HCT116 (cell line): ENCODE results near the gene CEP55. TPM values are rescaled to one million over a fixed set of nuclear protein-coding genes. Genes with fewer than 3 reads are reported as not detected.

Experiments
- ATAC-seq: fragments of 200-7000 bp; cut with Tn5 transposase; 2 replicates; pipeline ENCODE4 v1.9.1; 2020; ENCODE audit warnings: mild to moderate bottlenecking, moderate library complexity
- BruUV-seq: library from RNA; stranded (reverse); fragments of 400-500 nt; replicated peaks from 2 replicates; lab custom pipeline; 2021; lab: Mats Ljungman, UMichigan
- CTCF ChIA-PET: fragments of 300-600 bp; sonication (Branson Sonifier 250); formaldehyde crosslinking; loops from one replicate; lab custom pipeline; 2021; ENCODE audit warnings: antibody characterized with exemption; lab: Charles Lee
- POLR2A ChIA-PET: fragments of 300-600, 350-600 bp; sonication (Branson Sonifier 250); formaldehyde crosslinking; loops from one replicate; lab custom pipeline; 2021; ENCODE audit warnings: antibody characterized with exemption; lab: Charles Lee
- RAD21 ChIA-PET, 2 experiments: fragments of 300-600 bp; sonication (Branson Sonifier 250); formaldehyde crosslinking; loops; one replicate each; lab custom pipeline; 2023; ENCODE audit warnings: low total read pairs in 2 of 2; ENCODE audit not compliant: uncharacterized antibody in 2 of 2, unreplicated experiment in 2 of 2, low non-redundant PET in 1 of 2; lab: Charles Lee
- DNase-seq: peaks from one replicate; pipeline ENCODE4 v3.0.0-alpha.2; 2010; ENCODE audit warnings: low read depth, low spot score
- H2AFZ ChIP-seq: fragments of 200-600 bp; shearing (Covaris generic), sonication (generic); 2 replicates; pipeline ENCODE4 v1.6.1; 2017; ENCODE audit warnings: low read depth, mixed run types, mixed read lengths, antibody characterized with exemption, low read length; ENCODE audit not compliant: poor library complexity, severe bottlenecking
- H3K27ac ChIP-seq: 2 replicates; pipeline ENCODE4 v1.5.1; 2012; ENCODE audit warnings: low read depth, low read length
- H3K27me3 ChIP-seq: fragments of 200-600 bp; sonication (generic); 2 replicates; pipeline ENCODE4 v1.6.1; 2016; ENCODE audit warnings: mixed run types, low read length, mixed read lengths; ENCODE audit not compliant: insufficient read depth
- H3K36me3 ChIP-seq, 2 experiments: fragments of 200-500 bp in 1 of 2; fragments of 200-600 bp in 1 of 2; sonication (Bioruptor generic) in 1 of 2; sonication (generic) in 1 of 2; 2 replicates each; pipeline versions ENCODE4 v1.5.1 to v1.6.1; 2014 to 2016; ENCODE audit warnings: low read length in 2 of 2, inconsistent platforms in 1 of 2, mixed read lengths in 1 of 2, mixed run types in 1 of 2; ENCODE audit not compliant: insufficient read depth in 2 of 2, control insufficient read depth in 1 of 2
- H3K4me1 ChIP-seq, 2 experiments: fragments of 200-600 bp in 1 of 2; sonication (generic) in 1 of 2; 2 replicates each; pipeline versions ENCODE4 v1.5.1 to v1.6.1; 2012 to 2017; ENCODE audit warnings: low read length in 2 of 2, inconsistent platforms in 1 of 2, mild to moderate bottlenecking in 1 of 2, mixed read lengths in 1 of 2, mixed run types in 1 of 2, moderate library complexity in 1 of 2; ENCODE audit not compliant: insufficient read depth in 2 of 2, control insufficient read depth in 1 of 2
- H3K4me2 ChIP-seq: fragments of 200-600 bp; sonication (generic); 2 replicates; pipeline ENCODE4 v1.6.1; 2017; ENCODE audit warnings: mixed run types, low read length, mixed read lengths
- H3K4me3 ChIP-seq, 2 experiments: fragments of 200-600 bp in 1 of 2; sonication (generic) in 1 of 2; replicated peaks in 1 of 2; 2 replicates each; pipeline ENCODE4 v1.5.1; 2011 to 2016; ENCODE audit warnings: low read length in 2 of 2, control low read depth in 1 of 2, low read depth in 1 of 2, mild to moderate bottlenecking in 1 of 2, mixed read lengths in 1 of 2, mixed run types in 1 of 2
- H3K79me2 ChIP-seq: fragments of 200-600 bp; sonication (generic); 2 replicates; pipeline ENCODE4 v1.6.1; 2017; ENCODE audit warnings: mild to moderate bottlenecking, mixed run types, low read length, moderate library complexity, mixed read lengths; ENCODE audit not compliant: insufficient read depth
- H3K9ac ChIP-seq: fragments of 200-600 bp; sonication (generic); 2 replicates; pipeline ENCODE4 v1.6.1; 2016; ENCODE audit warnings: low read length, mixed read lengths
- H3K9me2 ChIP-seq: fragments of 200-600 bp; sonication (generic), shearing (Covaris generic); 2 replicates; pipeline ENCODE4 v1.6.1; 2017; ENCODE audit warnings: mixed run types, mild to moderate bottlenecking, moderate library complexity; ENCODE audit not compliant: insufficient read depth
- H3K9me3 ChIP-seq, 2 experiments: fragments of 200-500 bp in 1 of 2; fragments of 200-600 bp in 1 of 2; sonication (Bioruptor generic) in 1 of 2; sonication (generic) in 1 of 2; 2 replicates each; pipeline ENCODE4 v1.6.1; 2014 to 2017; ENCODE audit warnings: low read length in 2 of 2, mixed read lengths in 2 of 2, inconsistent platforms in 1 of 2, low read depth in 1 of 2, mild to moderate bottlenecking in 1 of 2, mixed run types in 1 of 2, moderate library complexity in 1 of 2; ENCODE audit not compliant: control insufficient read depth in 1 of 2, insufficient read depth in 1 of 2
- H4K20me1 ChIP-seq: fragments of 200-600 bp; sonication (generic), shearing (Covaris generic); 2 replicates; pipeline ENCODE4 v1.6.1; 2017; ENCODE audit warnings: mixed run types, mild to moderate bottlenecking, moderate library complexity; ENCODE audit not compliant: insufficient read depth
- CBX3 ChIP-seq: IDR thresholded peaks from 2 replicates; pipeline ENCODE4 v1.6.1; 2012; ENCODE audit warnings: low read depth
- EGR1 ChIP-seq: IDR thresholded peaks from 2 replicates; pipeline ENCODE4 v1.6.1; 2012; ENCODE audit warnings: low read depth
- EZH2phosphoT487 ChIP-seq: fragments of 200-600 bp; IDR thresholded peaks from 2 replicates; pipeline ENCODE4 v1.6.1; 2018; ENCODE audit warnings: antibody characterized with exemption, borderline replicate concordance
- FOSL1 ChIP-seq: IDR thresholded peaks from 2 replicates; pipeline ENCODE4 v1.6.1; 2012; ENCODE audit warnings: low read depth
- JUND ChIP-seq: IDR thresholded peaks from 2 replicates; pipeline ENCODE4 v1.6.1; 2012
- POLR2A ChIP-seq: IDR thresholded peaks from 2 replicates; pipeline ENCODE4 v1.7.0; 2011; ENCODE audit warnings: borderline replicate concordance; ENCODE audit not compliant: insufficient read depth, insufficient read length; ENCODE audit errors: extremely low read depth
- RAD21 ChIP-seq: IDR thresholded peaks from 2 replicates; pipeline ENCODE4 v1.6.1; 2012; ENCODE audit warnings: low read depth, mild to moderate bottlenecking
- SRF ChIP-seq: IDR thresholded peaks from 2 replicates; pipeline ENCODE4 v1.6.1; 2012; ENCODE audit warnings: low read depth
- YY1 ChIP-seq: IDR thresholded peaks from 2 replicates; pipeline ENCODE4 v1.6.1; 2011; ENCODE audit warnings: low read length, low read depth, moderate library complexity, mild to moderate bottlenecking; ENCODE audit not compliant: insufficient replicate concordance; ENCODE audit errors: extremely low read depth
- ZFX ChIP-seq: fragments of 450-650 bp; IDR thresholded peaks from 2 replicates; pipeline ENCODE4 v1.6.1; 2017
- ZNF274 ChIP-seq: fragments of 200-500 bp; sonication (Bioruptor generic); IDR thresholded peaks from 2 replicates; pipeline ENCODE4 v1.6.1; 2014; ENCODE audit warnings: mild to moderate bottlenecking, low read depth, low read length, inconsistent platforms
- intact Hi-C: fragments of 100-400 bp; cut with micrococcal nuclease; formaldehyde crosslinking; loops from 2 replicates; pipeline ENCODE4 v1.10.0; 2022
- total RNA-seq: library from RNA; stranded (reverse); gene quantifications from one replicate; pipeline ENCODE4 v1.2.1, GENCODE V29; 2021; ENCODE audit not compliant: unreplicated experiment
- TF ChIP-seq, protein P1 (sequence below): IDR thresholded peaks from 2 replicates; pipeline ENCODE4 v1.6.1; 2011; ENCODE audit warnings: mild to moderate bottlenecking, low read length, moderate library complexity; ENCODE audit not compliant: insufficient replicate concordance; ENCODE audit errors: extremely low read depth
- TF ChIP-seq, protein P2 (sequence below): IDR thresholded peaks from 2 replicates; pipeline ENCODE4 v1.6.1; 2012; ENCODE audit warnings: low read depth
- TF ChIP-seq, protein P3 (sequence below): IDR thresholded peaks from 2 replicates; pipeline ENCODE4 v1.6.1; 2012
- TF ChIP-seq, protein P4 (sequence below): IDR thresholded peaks from 2 replicates; pipeline ENCODE4 v1.6.1; 2012
- TF ChIP-seq, protein P5 (sequence below), 3 experiments: fragments of 200-600 bp in 1 of 3; sonication (generic) in 1 of 3; IDR thresholded peaks in 2 of 3; conservative IDR thresholded peaks in 1 of 3; 2 replicates each; pipeline ENCODE4 v1.5.1; 2012 to 2017; ENCODE audit warnings: low read depth in 2 of 3, low read length in 2 of 3, antibody characterized with exemption in 1 of 3, borderline replicate concordance in 1 of 3, control low read depth in 1 of 3, mild to moderate bottlenecking in 1 of 3, mixed read lengths in 1 of 3, mixed run types in 1 of 3, moderate library complexity in 1 of 3; ENCODE audit not compliant: insufficient read depth in 1 of 3

The CEP55 gene
- total RNA-seq, 1 experiment from 2014 or later, result 63.7 TPM

DNA sequence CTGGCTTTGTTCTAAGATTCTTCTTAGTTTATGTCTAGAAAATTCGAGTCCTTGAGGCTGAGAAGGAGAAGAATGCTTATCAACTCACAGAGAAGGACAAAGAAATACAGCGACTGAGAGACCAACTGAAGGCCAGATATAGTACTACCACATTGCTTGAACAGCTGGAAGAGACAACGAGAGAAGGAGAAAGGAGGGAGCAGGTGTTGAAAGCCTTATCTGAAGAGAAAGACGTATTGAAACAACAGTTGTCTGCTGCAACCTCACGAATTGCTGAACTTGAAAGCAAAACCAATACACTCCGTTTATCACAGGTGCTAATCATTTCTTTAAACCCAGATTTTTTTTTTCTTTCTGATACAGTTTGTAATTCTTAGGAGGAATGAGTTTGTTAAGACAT lies 6.7 kb downstream of the CEP55 start:
- ChIA-PET RAD21 (no interaction called here), POLR2A (no interaction called here), CTCF (interaction anchor here (1.0 kb wide), 1 partner anchor 9 kb away, joined by 3 read pairs; no protein-coding TSS in a partner anchor)
- intact Hi-C loops, result no loop called here
- TF ChIP-seq RAD21 (no peak), EZH2phosphoT487 (no peak), SRF (no peak), POLR2A (no peak), FOSL1 (no peak), ZNF274 (no peak), CBX3 (no peak), ZFX (no peak), JUND (no peak), EGR1 (no peak), YY1 (no peak)
- TF ChIP-seq, protein P1, sequence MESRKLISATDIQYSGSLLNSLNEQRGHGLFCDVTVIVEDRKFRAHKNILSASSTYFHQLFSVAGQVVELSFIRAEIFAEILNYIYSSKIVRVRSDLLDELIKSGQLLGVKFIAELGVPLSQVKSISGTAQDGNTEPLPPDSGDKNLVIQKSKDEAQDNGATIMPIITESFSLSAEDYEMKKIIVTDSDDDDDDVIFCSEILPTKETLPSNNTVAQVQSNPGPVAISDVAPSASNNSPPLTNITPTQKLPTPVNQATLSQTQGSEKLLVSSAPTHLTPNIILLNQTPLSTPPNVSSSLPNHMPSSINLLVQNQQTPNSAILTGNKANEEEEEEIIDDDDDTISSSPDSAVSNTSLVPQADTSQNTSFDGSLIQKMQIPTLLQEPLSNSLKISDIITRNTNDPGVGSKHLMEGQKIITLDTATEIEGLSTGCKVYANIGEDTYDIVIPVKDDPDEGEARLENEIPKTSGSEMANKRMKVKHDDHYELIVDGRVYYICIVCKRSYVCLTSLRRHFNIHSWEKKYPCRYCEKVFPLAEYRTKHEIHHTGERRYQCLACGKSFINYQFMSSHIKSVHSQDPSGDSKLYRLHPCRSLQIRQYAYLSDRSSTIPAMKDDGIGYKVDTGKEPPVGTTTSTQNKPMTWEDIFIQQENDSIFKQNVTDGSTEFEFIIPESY, result no peak
- TF ChIP-seq, protein P2, sequence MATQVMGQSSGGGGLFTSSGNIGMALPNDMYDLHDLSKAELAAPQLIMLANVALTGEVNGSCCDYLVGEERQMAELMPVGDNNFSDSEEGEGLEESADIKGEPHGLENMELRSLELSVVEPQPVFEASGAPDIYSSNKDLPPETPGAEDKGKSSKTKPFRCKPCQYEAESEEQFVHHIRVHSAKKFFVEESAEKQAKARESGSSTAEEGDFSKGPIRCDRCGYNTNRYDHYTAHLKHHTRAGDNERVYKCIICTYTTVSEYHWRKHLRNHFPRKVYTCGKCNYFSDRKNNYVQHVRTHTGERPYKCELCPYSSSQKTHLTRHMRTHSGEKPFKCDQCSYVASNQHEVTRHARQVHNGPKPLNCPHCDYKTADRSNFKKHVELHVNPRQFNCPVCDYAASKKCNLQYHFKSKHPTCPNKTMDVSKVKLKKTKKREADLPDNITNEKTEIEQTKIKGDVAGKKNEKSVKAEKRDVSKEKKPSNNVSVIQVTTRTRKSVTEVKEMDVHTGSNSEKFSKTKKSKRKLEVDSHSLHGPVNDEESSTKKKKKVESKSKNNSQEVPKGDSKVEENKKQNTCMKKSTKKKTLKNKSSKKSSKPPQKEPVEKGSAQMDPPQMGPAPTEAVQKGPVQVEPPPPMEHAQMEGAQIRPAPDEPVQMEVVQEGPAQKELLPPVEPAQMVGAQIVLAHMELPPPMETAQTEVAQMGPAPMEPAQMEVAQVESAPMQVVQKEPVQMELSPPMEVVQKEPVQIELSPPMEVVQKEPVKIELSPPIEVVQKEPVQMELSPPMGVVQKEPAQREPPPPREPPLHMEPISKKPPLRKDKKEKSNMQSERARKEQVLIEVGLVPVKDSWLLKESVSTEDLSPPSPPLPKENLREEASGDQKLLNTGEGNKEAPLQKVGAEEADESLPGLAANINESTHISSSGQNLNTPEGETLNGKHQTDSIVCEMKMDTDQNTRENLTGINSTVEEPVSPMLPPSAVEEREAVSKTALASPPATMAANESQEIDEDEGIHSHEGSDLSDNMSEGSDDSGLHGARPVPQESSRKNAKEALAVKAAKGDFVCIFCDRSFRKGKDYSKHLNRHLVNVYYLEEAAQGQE, result no peak
- TF ChIP-seq, protein P3, sequence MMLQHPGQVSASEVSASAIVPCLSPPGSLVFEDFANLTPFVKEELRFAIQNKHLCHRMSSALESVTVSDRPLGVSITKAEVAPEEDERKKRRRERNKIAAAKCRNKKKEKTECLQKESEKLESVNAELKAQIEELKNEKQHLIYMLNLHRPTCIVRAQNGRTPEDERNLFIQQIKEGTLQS, result no peak
- TF ChIP-seq, protein P4, sequence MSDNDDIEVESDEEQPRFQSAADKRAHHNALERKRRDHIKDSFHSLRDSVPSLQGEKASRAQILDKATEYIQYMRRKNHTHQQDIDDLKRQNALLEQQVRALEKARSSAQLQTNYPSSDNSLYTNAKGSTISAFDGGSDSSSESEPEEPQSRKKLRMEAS, result no peak
- TF ChIP-seq, protein P5, sequence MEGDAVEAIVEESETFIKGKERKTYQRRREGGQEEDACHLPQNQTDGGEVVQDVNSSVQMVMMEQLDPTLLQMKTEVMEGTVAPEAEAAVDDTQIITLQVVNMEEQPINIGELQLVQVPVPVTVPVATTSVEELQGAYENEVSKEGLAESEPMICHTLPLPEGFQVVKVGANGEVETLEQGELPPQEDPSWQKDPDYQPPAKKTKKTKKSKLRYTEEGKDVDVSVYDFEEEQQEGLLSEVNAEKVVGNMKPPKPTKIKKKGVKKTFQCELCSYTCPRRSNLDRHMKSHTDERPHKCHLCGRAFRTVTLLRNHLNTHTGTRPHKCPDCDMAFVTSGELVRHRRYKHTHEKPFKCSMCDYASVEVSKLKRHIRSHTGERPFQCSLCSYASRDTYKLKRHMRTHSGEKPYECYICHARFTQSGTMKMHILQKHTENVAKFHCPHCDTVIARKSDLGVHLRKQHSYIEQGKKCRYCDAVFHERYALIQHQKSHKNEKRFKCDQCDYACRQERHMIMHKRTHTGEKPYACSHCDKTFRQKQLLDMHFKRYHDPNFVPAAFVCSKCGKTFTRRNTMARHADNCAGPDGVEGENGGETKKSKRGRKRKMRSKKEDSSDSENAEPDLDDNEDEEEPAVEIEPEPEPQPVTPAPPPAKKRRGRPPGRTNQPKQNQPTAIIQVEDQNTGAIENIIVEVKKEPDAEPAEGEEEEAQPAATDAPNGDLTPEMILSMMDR (IDR thresholded peaks at IDR 0.05 in 2 of 3, conservative IDR thresholded peaks at IDR 0.05 in 1 of 3; ENCODE audit: borderline replicate concordance in 1 of 3, insufficient read depth in 1 of 3, low read depth in 2 of 3, low read length in 2 of 3), result no peak
- ATAC-seq, result no peak
- no peak overlapping the region for H3K9ac ChIP-seq
- peaks cover 8% of the 10 kb centered on the region; the same call in 1 of the 2 replicates for H4K20me1 ChIP-seq
- BruUV-seq, result no TSS peak
- H3K36me3 ChIP-seq, result peaks cover 19 to 43% of the 10 kb centered on the region in 2 experiments
- DNase-seq, result no peak
- no peak overlapping the region for H3K27ac ChIP-seq
- peaks cover 0 to 3% of the 10 kb centered on the region in 2 experiments; a peak in 2 of 4 replicates for H3K4me1 ChIP-seq
- no peaks in the 10 kb centered on the region for H3K27me3 ChIP-seq
- H3K9me2 ChIP-seq, result no peaks in the 10 kb centered on the region
- H3K79me2 ChIP-seq, result peaks cover 71% of the 10 kb centered on the region
- H3K4me2 ChIP-seq, result no peak overlapping the region
- no peak overlapping the region for H3K4me3 ChIP-seq
- H2AFZ ChIP-seq, result no peak overlapping the region
- H3K9me3 ChIP-seq, result no peaks in the 10 kb centered on the region
